Measurements from ENCODE around the gene PPP1R18.
A peak's percentile ranks its signal among the peaks of the same experiment; 100 is the strongest.
"Not testable (repeated sequence)": the region's sequence is repeated elsewhere in the genome, so short reads cannot be mapped to it uniquely, and the experiment has no call there.

PPP1R18 gene

DNA sequence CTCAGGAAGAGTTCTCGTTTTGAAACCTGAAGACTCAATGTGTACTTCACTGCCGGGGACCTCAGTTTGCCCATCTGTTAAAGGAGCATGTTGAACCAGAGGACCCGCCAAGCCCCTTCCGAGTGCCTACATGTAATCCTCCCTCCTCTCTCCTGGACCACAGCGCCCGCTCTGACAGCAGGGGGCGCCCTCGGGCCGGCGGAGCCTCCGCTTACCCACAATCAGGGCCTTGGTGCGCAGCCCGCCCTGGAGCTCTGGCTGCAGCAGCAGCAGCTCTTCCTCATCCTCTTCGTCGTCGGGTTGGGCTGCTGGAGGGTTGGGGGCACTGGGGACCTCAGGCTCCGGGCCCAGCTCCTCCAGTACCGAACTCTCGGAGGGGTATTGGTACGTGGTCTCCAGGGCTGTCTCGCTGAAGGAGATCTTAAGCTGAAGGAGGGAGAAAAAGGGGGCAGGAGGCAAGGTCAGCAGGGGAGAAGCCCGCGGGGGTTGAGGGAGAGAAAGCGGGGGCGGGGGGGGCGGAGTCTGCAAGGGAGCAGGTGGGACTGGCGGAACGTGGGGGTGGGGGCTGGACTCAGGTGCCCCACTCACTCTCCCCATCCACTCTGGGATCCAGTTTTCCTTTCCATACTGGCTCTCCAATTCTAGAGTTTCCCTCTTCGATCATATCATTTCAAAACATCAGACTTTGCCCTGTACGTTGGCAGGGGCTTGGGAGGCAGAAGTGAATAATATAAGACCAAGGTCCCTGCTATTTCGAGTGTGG lies 7.3 kb downstream of the PPP1R18 start:
- Histone ChIP-seq H3K27ac (ENCODE audit: insufficient read depth in 1 of 2, low read depth in 1 of 2, low read length in 2 of 2, poor library complexity in 1 of 2, severe bottlenecking in 2 of 2) (peak overlapping the region in 1 of 2 experiments; percentile 44), H3K36me3 (ENCODE audit: control insufficient read depth in 4 of 4, insufficient read depth in 4 of 4, low read length in 3 of 4) (peaks cover 7 to 45% (median 30%) of the 10 kb centered on the region in 4 experiments), H3K27me3 (replicated peaks in 2 of 5; ENCODE audit: control insufficient read depth in 4 of 5, insufficient read depth in 5 of 5, low read length in 4 of 5) (no peaks in the 10 kb centered on the region), H3K9me3 (ENCODE audit: control extremely low read depth in 1 of 5, control insufficient read depth in 4 of 5, insufficient read depth in 2 of 5, low read depth in 1 of 5, low read length in 4 of 5) (no peaks in the 10 kb centered on the region), H3K4me1 (ENCODE audit: control extremely low read depth in 1 of 4, control insufficient read depth in 4 of 4, insufficient read depth in 4 of 4, low read length in 3 of 4) (peaks cover 10 to 55% (median 51%) of the 10 kb centered on the region in 4 experiments), H3K4me3 (ENCODE audit: control insufficient read depth in 1 of 7, extremely low read depth in 1 of 7, insufficient read depth in 4 of 7, low read depth in 2 of 7, low read length in 6 of 7) (peak overlapping the region in 4 of 7 experiments; percentile 9 to 88 (median 43))
- POLR2A ChIA-PET = interaction anchor here (0.6 to 7.4 kb wide), 4 partner anchors 28 to 52 kb away, joined by 3 to 56 read pairs (median 6); partner anchors contain the start of genes MDC1 and TUBB
- 8% methylated on average over 11 of the region's 31 CpGs for WGBS (ENCODE audit: insufficient coverage)
- CTCF ChIA-PET = interaction anchor here (0.7 to 18.0 kb wide), 21 partner anchors 9 to 408 kb away, joined by 3 to 622 read pairs (median 4); partner anchors contain the start of genes FLOT1, MDC1, NRM and TUBB
- DNase-seq = peak; percentile 83 to 91 (median 87)

- Histone ChIP-seq H3K27me3 (replicated peaks in 2 of 5; ENCODE audit: control insufficient read depth in 4 of 5, insufficient read depth in 5 of 5, low read length in 4 of 5) (no peaks in the 10 kb centered on the region), H3K27ac (ENCODE audit: insufficient read depth in 1 of 2, low read depth in 1 of 2, low read length in 2 of 2, poor library complexity in 1 of 2, severe bottlenecking in 2 of 2) (no peak overlapping the region), H3K9me3 (ENCODE audit: control extremely low read depth in 1 of 5, control insufficient read depth in 4 of 5, insufficient read depth in 2 of 5, low read depth in 1 of 5, low read length in 4 of 5) (no peaks in the 10 kb centered on the region), H3K4me1 (ENCODE audit: control extremely low read depth in 1 of 4, control insufficient read depth in 4 of 4, insufficient read depth in 4 of 4, low read length in 3 of 4) (peaks cover 8 to 48% (median 44%) of the 10 kb centered on the region in 4 experiments), H3K4me3 (ENCODE audit: control insufficient read depth in 1 of 7, extremely low read depth in 1 of 7, insufficient read depth in 4 of 7, low read depth in 2 of 7, low read length in 6 of 7) (no peak overlapping the region), H3K36me3 (ENCODE audit: control insufficient read depth in 4 of 4, insufficient read depth in 4 of 4, low read length in 3 of 4) (peaks cover 7 to 45% (median 29%) of the 10 kb centered on the region in 4 experiments)
- ChIA-PET CTCF (interaction anchor here (0.7 to 18.0 kb wide), 4 partner anchors 25 to 111 kb away, joined by 3 to 622 read pairs (median 4); partner anchors contain the start of genes MDC1 and TUBB), POLR2A (no interaction called here)
- 92% methylated on average over 4 of the region's 10 CpGs for WGBS (ENCODE audit: insufficient coverage)
- no peak for DNase-seq
These were observed 9.7 kb downstream of the PPP1R18 start for GRCh38 chr6:30676660-30677285.

DNA sequence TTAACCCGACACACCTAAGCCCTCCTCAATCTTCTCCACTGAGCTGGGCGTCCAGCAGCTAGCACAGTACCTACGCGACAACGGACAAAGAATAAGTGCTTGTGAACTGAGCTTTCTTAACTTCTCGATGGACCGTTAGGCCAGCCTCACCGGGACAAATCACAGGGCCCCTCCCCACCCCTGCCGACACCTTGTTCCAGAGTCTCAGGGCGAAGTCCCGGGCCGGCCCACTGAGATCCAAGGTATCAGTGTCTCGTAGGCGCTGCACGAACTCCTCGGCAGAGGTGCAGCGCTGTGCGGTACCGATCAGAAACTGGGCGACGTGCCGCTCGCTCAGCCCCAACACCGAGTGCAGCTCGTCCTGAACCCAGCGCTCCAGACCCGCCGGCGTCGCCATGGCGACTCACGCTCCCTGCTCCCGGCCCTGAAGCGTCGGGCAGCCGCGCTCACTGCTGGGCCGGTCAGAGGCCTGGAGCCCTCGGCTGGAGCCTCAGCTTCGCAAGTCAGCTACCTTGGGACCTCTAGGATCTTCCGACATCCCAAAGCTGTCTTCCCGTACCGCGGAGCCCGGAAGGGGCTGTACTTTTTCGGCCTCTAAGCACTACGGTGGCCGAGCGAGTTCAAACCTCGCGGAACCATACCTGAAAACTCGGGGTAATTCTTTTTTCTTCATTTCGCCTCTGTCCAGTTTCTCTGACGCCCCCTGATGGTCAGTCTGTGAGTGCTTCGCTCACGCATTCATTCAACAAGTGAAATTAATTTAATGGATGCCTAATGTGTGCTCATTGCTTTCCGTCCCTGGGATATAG lies 13.8 kb downstream of the PPP1R18 start, which contains the start of gene DHX16:
DHX16 (minus strand) TSS at position 562 of the 809 bp plus-strand sequence; CDS start at position 397, 165 bp downstream.
- Histone ChIP-seq H3K27me3 (replicated peaks in 2 of 5; ENCODE audit: control insufficient read depth in 4 of 5, insufficient read depth in 5 of 5, low read length in 4 of 5) (no peaks in the 10 kb centered on the region), H3K27ac (ENCODE audit: insufficient read depth in 1 of 2, low read depth in 1 of 2, low read length in 2 of 2, poor library complexity in 1 of 2, severe bottlenecking in 2 of 2) (peak within 1 kb of the TSS; percentile 61 to 83), H3K36me3 (ENCODE audit: control insufficient read depth in 4 of 4, insufficient read depth in 4 of 4, low read length in 3 of 4) (peaks cover 10 to 47% (median 34%) of the 10 kb centered on the region in 4 experiments), H3K4me3 (ENCODE audit: control insufficient read depth in 1 of 7, extremely low read depth in 1 of 7, insufficient read depth in 4 of 7, low read depth in 2 of 7, low read length in 6 of 7) (peak within 1 kb of the TSS; percentile 76 to 99 (median 94)), H3K4me1 (ENCODE audit: control extremely low read depth in 1 of 4, control insufficient read depth in 4 of 4, insufficient read depth in 4 of 4, low read length in 3 of 4) (peaks cover 3 to 20% (median 17%) of the 10 kb centered on the region in 4 experiments), H3K9me3 (ENCODE audit: control extremely low read depth in 1 of 5, control insufficient read depth in 4 of 5, insufficient read depth in 2 of 5, low read depth in 1 of 5, low read length in 4 of 5) (no peaks in the 10 kb centered on the region)
- 0% methylated on average over 48 of the region's 57 CpGs for WGBS (ENCODE audit: insufficient coverage)
- ChIA-PET CTCF (interaction anchor here (1.0 to 18.0 kb wide), 13 partner anchors 9 to 130 kb away, joined by 3 to 622 read pairs (median 8); partner anchors contain the start of genes ATAT1, C6orf136, IER3 and MDC1), POLR2A (interaction anchor here (0.6 to 0.8 kb wide), 3 partner anchors 62 to 131 kb away, joined by 3 to 10 read pairs (median 3); no protein-coding TSS in a partner anchor)
- peak; percentile 96 to 97 (median 97) for DNase-seq

GRCh38 chr6:30670760-30671527 lies 15.5 kb downstream of the PPP1R18 start:
- ChIA-PET CTCF (interaction anchor here (0.7 to 18.0 kb wide), 11 partner anchors 10 to 189 kb away, joined by 3 to 622 read pairs (median 8); partner anchors contain the start of genes ATAT1, C6orf136, MDC1 and TUBB), POLR2A (no interaction called here)
- no peaks in the 10 kb centered on the region for H3K27me3 ChIP-seq (replicated peaks in 2 of 5; ENCODE audit: control insufficient read depth in 4 of 5, insufficient read depth in 5 of 5, low read length in 4 of 5)
- H3K27ac ChIP-seq (ENCODE audit: insufficient read depth in 1 of 2, low read depth in 1 of 2, low read length in 2 of 2, poor library complexity in 1 of 2, severe bottlenecking in 2 of 2) = no peak overlapping the region
- peaks cover 3 to 19% (median 16%) of the 10 kb centered on the region in 4 experiments for H3K4me1 ChIP-seq (ENCODE audit: control extremely low read depth in 1 of 4, control insufficient read depth in 4 of 4, insufficient read depth in 4 of 4, low read length in 3 of 4)
- WGBS (ENCODE audit: insufficient coverage) = 96% methylated on average over 21 of the region's 27 CpGs
- peaks cover 7 to 40% (median 27%) of the 10 kb centered on the region in 4 experiments for H3K36me3 ChIP-seq (ENCODE audit: control insufficient read depth in 4 of 4, insufficient read depth in 4 of 4, low read length in 3 of 4)
- peak in 2 of 3 donors; percentile 28 to 38 for DNase-seq
- H3K4me3 ChIP-seq (ENCODE audit: control insufficient read depth in 1 of 7, extremely low read depth in 1 of 7, insufficient read depth in 4 of 7, low read depth in 2 of 7, low read length in 6 of 7) = peak overlapping the region in 1 of 7 experiments; percentile 10
- H3K9me3 ChIP-seq (ENCODE audit: control extremely low read depth in 1 of 5, control insufficient read depth in 4 of 5, insufficient read depth in 2 of 5, low read depth in 1 of 5, low read length in 4 of 5) = no peaks in the 10 kb centered on the region

DNA sequence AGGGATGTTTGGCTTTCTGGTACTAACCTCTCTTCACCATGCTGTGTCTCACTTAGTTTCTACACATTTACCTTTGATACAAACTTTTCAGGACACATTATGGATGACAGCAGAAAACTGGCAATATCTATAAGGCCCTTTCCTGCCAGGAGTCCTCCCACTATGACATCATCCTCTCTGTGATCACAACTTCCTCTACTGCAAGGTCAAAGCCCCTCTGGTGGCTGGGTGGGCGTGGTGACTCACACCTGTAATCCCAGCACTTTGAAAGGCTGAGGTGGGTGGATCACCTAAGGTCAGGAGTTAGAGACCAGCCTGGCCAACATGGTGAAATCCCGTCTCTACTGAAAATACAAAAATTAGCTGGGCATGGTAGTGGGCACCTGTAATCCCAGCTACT lies 20.1 kb downstream of the PPP1R18 start:
- H3K4me3 ChIP-seq (ENCODE audit: control insufficient read depth in 1 of 7, extremely low read depth in 1 of 7, insufficient read depth in 4 of 7, low read depth in 2 of 7, low read length in 6 of 7); H3K9me3 ChIP-seq (ENCODE audit: control extremely low read depth in 1 of 5, control insufficient read depth in 4 of 5, insufficient read depth in 2 of 5, low read depth in 1 of 5, low read length in 4 of 5); H3K27me3 ChIP-seq (replicated peaks in 2 of 5; ENCODE audit: control insufficient read depth in 4 of 5, insufficient read depth in 5 of 5, low read length in 4 of 5); POLR2A ChIA-PET; H3K4me1 ChIP-seq (ENCODE audit: control extremely low read depth in 1 of 4, control insufficient read depth in 4 of 4, insufficient read depth in 4 of 4, low read length in 3 of 4); H3K27ac ChIP-seq (ENCODE audit: insufficient read depth in 1 of 2, low read depth in 1 of 2, low read length in 2 of 2, poor library complexity in 1 of 2, severe bottlenecking in 2 of 2); DNase-seq: not testable (repeated sequence)
- CTCF ChIA-PET = interaction anchor here (1.5 to 3.4 kb wide), 5 partner anchors 10 to 69 kb away, joined by 3 to 10 read pairs (median 4); no protein-coding TSS in a partner anchor
- H3K36me3 ChIP-seq (ENCODE audit: control insufficient read depth in 4 of 4, insufficient read depth in 4 of 4, low read length in 3 of 4) = peaks cover 19 to 78% (median 59%) of the 10 kb centered on the region in 4 experiments
- 100% methylated on average over 1 of the region's 2 CpGs for WGBS (ENCODE audit: insufficient coverage)
